ENCODE measurements around the gene GRM8. TPM values are rescaled to one million over a fixed set of nuclear protein-coding genes. Genes with fewer than 3 reads are reported as not detected.
A peak's percentile ranks its signal among the peaks of the same experiment; 100 is the strongest.

The GRM8 gene
- total RNA-seq, 1 experiment from 2014 or later = 1.8 TPM

- no CpG with 5 or more reads among the region's 6 CpGs for WGBS (ENCODE audit: extremely low coverage, insufficient read length, low lambda C conversion rate)
- Histone ChIP-seq H2BK12ac (ENCODE audit: insufficient read length, low read depth, low read length) (no peak overlapping the region), H2AFZ (ENCODE audit: low read length) (no peak overlapping the region), H3K9me3 (ENCODE audit: control insufficient read depth, low read depth, low read length) (no peaks in the 10 kb centered on the region), H3K23ac (ENCODE audit: insufficient read length, low read depth, low read length) (no peak overlapping the region), H4K8ac (replicated peaks; ENCODE audit: insufficient read length, low read depth, low read length) (no peak overlapping the region), H2BK5ac (ENCODE audit: insufficient read length, low read length) (no peak overlapping the region), H3K4me2 (ENCODE audit: insufficient read depth, insufficient read length, low read length) (no peak overlapping the region), H4K5ac (ENCODE audit: insufficient read length, low read depth, low read length) (no peak overlapping the region), H3K18ac (ENCODE audit: insufficient read length, low read depth, low read length) (no peak overlapping the region), H3K79me2 (ENCODE audit: insufficient read depth, low read length) (no peaks in the 10 kb centered on the region), H3K23me2 (ENCODE audit: insufficient read length, low read depth, low read length, poor library complexity, severe bottlenecking) (no peaks in the 10 kb centered on the region), H2BK20ac (ENCODE audit: low read depth, low read length, poor library complexity, severe bottlenecking) (no peak overlapping the region), H3K56ac (ENCODE audit: insufficient read length, low read depth, low read length) (no peak overlapping the region), H3K9ac (ENCODE audit: extremely low read depth, insufficient read length, low read length) (no peak overlapping the region), H2BK15ac (ENCODE audit: low read depth, low read length) (no peak overlapping the region), H4K91ac (ENCODE audit: insufficient read length, low read depth, low read length) (no peak overlapping the region), H3T11ph (ENCODE audit: low read length) (no peak overlapping the region), H3K14ac (ENCODE audit: insufficient read depth, low read length) (no peak overlapping the region), H2AK5ac (ENCODE audit: insufficient read length, low read length) (no peak overlapping the region), H3K27me3 (ENCODE audit: insufficient read depth, low read length) (no peaks in the 10 kb centered on the region), H4K20me1 (ENCODE audit: control insufficient read depth, insufficient read depth, insufficient read length) (no peaks in the 10 kb centered on the region), H2BK120ac (ENCODE audit: low read depth, low read length, poor library complexity, severe bottlenecking) (no peak overlapping the region), H3K4ac (ENCODE audit: low read depth, low read length) (no peak overlapping the region), H3K79me1 (ENCODE audit: insufficient read depth, low read depth, low read length, poor library complexity, severe bottlenecking) (no peaks in the 10 kb centered on the region), H3K27ac (ENCODE audit: insufficient read length, low read depth, low read length) (no peak overlapping the region), H3K4me1 (ENCODE audit: insufficient read depth, low read length) (no peaks in the 10 kb centered on the region)
- Mint-ChIP-seq H3K9me3 (peaks cover 8 to 14% of the 10 kb centered on the region in 2 experiments; a peak in 3 of 5 replicates), H3K4me1 (peaks cover 7 to 9% of the 10 kb centered on the region in 2 experiments; a peak in 2 of 4 replicates), H3K36me3 (ENCODE audit: insufficient read depth in 1 of 3, low read depth in 3 of 3) (peaks cover 0 to 9% (median 3%) of the 10 kb centered on the region in 3 experiments; a peak in 4 of 7 replicates), H3K4me3 (no peak overlapping the region), H3K27me3 (ENCODE audit: low read depth) (no peaks in the 10 kb centered on the region), H3K27ac (peak overlapping the region in 2 of 3 experiments; percentile 58 to 70; a peak in 3 of 7 replicates)
- no peak for DNase-seq
- no peak for TF ChIP-seq CTCF (conservative IDR thresholded peaks at IDR 0.05)
These were observed 663.6 kb downstream of the GRM8 start for GRCh38 chr7:126589068-126589684.

Measured in H9 (cell line).